H9 (cell line): ENCODE measurements around the gene MED27. TPM values are rescaled to one million over a fixed set of nuclear protein-coding genes. Genes with fewer than 3 reads are reported as not detected.
A peak's percentile ranks its signal among the peaks of the same experiment; 100 is the strongest.

Source experiments
- DNase-seq: peaks from one replicate; pipeline ENCODE4 v3.0.0-alpha.2; 2017
- H2AFZ ChIP-seq: one replicate; pipeline ENCODE4 v1.6.1; 2013; ENCODE audit warnings: mild to moderate bottlenecking, low read length, control low read depth, moderate library complexity
- H2AK5ac ChIP-seq: 2 replicates; pipeline ENCODE4 v1.6.1; 2013; ENCODE audit warnings: low read length, control low read depth, mixed read lengths; ENCODE audit not compliant: insufficient read length
- H2BK120ac ChIP-seq: one replicate; pipeline ENCODE4 v1.6.1; 2013; ENCODE audit warnings: low read depth, mild to moderate bottlenecking, low read length, control low read depth, inconsistent platforms; ENCODE audit not compliant: poor library complexity, severe bottlenecking
- H2BK12ac ChIP-seq: 2 replicates; pipeline ENCODE4 v1.6.1; 2013; ENCODE audit warnings: low read length, control low read depth, mixed read lengths, low read depth; ENCODE audit not compliant: insufficient read length
- H2BK15ac ChIP-seq: 2 replicates; pipeline ENCODE4 v1.6.1; 2013; ENCODE audit warnings: low read depth, low read length, control low read depth
- H2BK20ac ChIP-seq: one replicate; pipeline ENCODE4 v1.6.1; 2013; ENCODE audit warnings: low read depth, mild to moderate bottlenecking, low read length, control low read depth, inconsistent platforms; ENCODE audit not compliant: poor library complexity, severe bottlenecking
- H2BK5ac ChIP-seq: 2 replicates; pipeline ENCODE4 v1.6.1; 2013; ENCODE audit warnings: low read length, control low read depth, mixed read lengths; ENCODE audit not compliant: insufficient read length
- H3K14ac ChIP-seq: 2 replicates; pipeline ENCODE4 v1.6.1; 2013; ENCODE audit warnings: low read length, control low read depth; ENCODE audit not compliant: insufficient read depth
- H3K18ac ChIP-seq: 2 replicates; pipeline ENCODE4 v1.6.1; 2013; ENCODE audit warnings: low read depth, mild to moderate bottlenecking, mixed read lengths, low read length, control low read depth; ENCODE audit not compliant: insufficient read length
- H3K23ac ChIP-seq: 2 replicates; pipeline ENCODE4 v1.6.1; 2013; ENCODE audit warnings: low read length, control low read depth, mixed read lengths, low read depth; ENCODE audit not compliant: insufficient read length
- H3K23me2 ChIP-seq: 2 replicates; pipeline ENCODE4 v1.6.1; 2013; ENCODE audit warnings: low read depth, mild to moderate bottlenecking, mixed read lengths, low read length, control low read depth; ENCODE audit not compliant: insufficient read length, poor library complexity, severe bottlenecking
- H3K27ac ChIP-seq: 2 replicates; pipeline ENCODE4 v1.5.1; 2013; ENCODE audit warnings: low read length, control low read depth, mixed read lengths, low read depth; ENCODE audit not compliant: insufficient read length
- H3K27me3 ChIP-seq: 2 replicates; pipeline ENCODE4 v1.6.1; 2013; ENCODE audit warnings: low read length, control low read depth, inconsistent platforms; ENCODE audit not compliant: insufficient read depth
- H3K4ac ChIP-seq: 2 replicates; pipeline ENCODE4 v1.6.1; 2013; ENCODE audit warnings: low read depth, mild to moderate bottlenecking, control low read depth, inconsistent platforms, low read length, moderate library complexity
- H3K4me1 ChIP-seq: 2 replicates; pipeline ENCODE4 v1.6.1; 2013; ENCODE audit warnings: low read length, control low read depth, inconsistent platforms; ENCODE audit not compliant: insufficient read depth
- H3K4me2 ChIP-seq: 2 replicates; pipeline ENCODE4 v1.6.1; 2013; ENCODE audit warnings: low read length, control low read depth, mixed read lengths; ENCODE audit not compliant: insufficient read length, insufficient read depth
- H3K56ac ChIP-seq: 2 replicates; pipeline ENCODE4 v1.6.1; 2013; ENCODE audit warnings: low read depth, mild to moderate bottlenecking, mixed read lengths, low read length, control low read depth; ENCODE audit not compliant: insufficient read length
- H3K79me1 ChIP-seq: 2 replicates; pipeline ENCODE4 v1.6.1; 2013; ENCODE audit warnings: low read depth, mild to moderate bottlenecking, moderate library complexity, low read length, control low read depth, inconsistent platforms; ENCODE audit not compliant: insufficient read depth, poor library complexity, severe bottlenecking
- H3K79me2 ChIP-seq: 2 replicates; pipeline ENCODE4 v1.6.1; 2013; ENCODE audit warnings: low read length, control low read depth, inconsistent platforms; ENCODE audit not compliant: insufficient read depth
- H3K9ac ChIP-seq: 2 replicates; pipeline ENCODE4 v1.6.1; 2013; ENCODE audit warnings: low read length, control low read depth, mixed read lengths; ENCODE audit not compliant: insufficient read length; ENCODE audit errors: extremely low read depth
- H3K9me3 ChIP-seq: one replicate; pipeline ENCODE4 v1.6.1; 2013; ENCODE audit warnings: low read depth, low read length, inconsistent platforms; ENCODE audit not compliant: control insufficient read depth
- H3T11ph ChIP-seq: one replicate; pipeline ENCODE4 v1.6.1; 2013; ENCODE audit warnings: mild to moderate bottlenecking, low read length, control low read depth, inconsistent platforms
- H4K20me1 ChIP-seq: one replicate; pipeline ENCODE4 v1.6.1; 2013; ENCODE audit not compliant: control insufficient read depth, insufficient read length, insufficient read depth
- H4K5ac ChIP-seq: 2 replicates; pipeline ENCODE4 v1.6.1; 2013; ENCODE audit warnings: low read depth, mild to moderate bottlenecking, mixed read lengths, low read length, control low read depth; ENCODE audit not compliant: insufficient read length
- H4K8ac ChIP-seq: replicated peaks from 2 replicates; pipeline ENCODE4 v1.6.1; 2013; ENCODE audit warnings: low read length, control low read depth, mixed read lengths, low read depth; ENCODE audit not compliant: insufficient read length
- H4K91ac ChIP-seq: 2 replicates; pipeline ENCODE4 v1.6.1; 2013; ENCODE audit warnings: low read depth, mild to moderate bottlenecking, moderate library complexity, mixed read lengths, low read length, control low read depth; ENCODE audit not compliant: insufficient read length
- H3K27ac Mint-ChIP-seq, 3 experiments: 2 replicates in 2 of 3; 3 replicates in 1 of 3; pipeline ENCODE4 v1.8.0; 2020 to 2021; ENCODE audit warnings: mixed read lengths in 3 of 3, mild to moderate bottlenecking in 1 of 3, moderate library complexity in 1 of 3
- H3K27me3 Mint-ChIP-seq: 2 replicates; pipeline ENCODE4 v1.8.0; 2021; ENCODE audit warnings: low read depth, mild to moderate bottlenecking, moderate library complexity, mixed read lengths
- H3K36me3 Mint-ChIP-seq, 3 experiments: 2 replicates in 2 of 3; 3 replicates in 1 of 3; pipeline ENCODE4 v1.8.0; 2020 to 2021; ENCODE audit warnings: low read depth in 3 of 3, mixed read lengths in 3 of 3; ENCODE audit not compliant: insufficient read depth in 1 of 3
- H3K4me1 Mint-ChIP-seq, 2 experiments: 2 replicates each; pipeline ENCODE4 v1.8.0; 2020; ENCODE audit warnings: mixed read lengths in 2 of 2
- H3K4me3 Mint-ChIP-seq, 2 experiments: 2 replicates in 1 of 2; 3 replicates in 1 of 2; pipeline ENCODE4 v1.8.0; 2020 to 2021; ENCODE audit warnings: mild to moderate bottlenecking in 2 of 2, mixed read lengths in 2 of 2, moderate library complexity in 1 of 2
- H3K9me3 Mint-ChIP-seq, 2 experiments: 2 replicates in 1 of 2; 3 replicates in 1 of 2; pipeline ENCODE4 v1.8.0; 2020; ENCODE audit warnings: mild to moderate bottlenecking in 2 of 2, mixed read lengths in 2 of 2, moderate library complexity in 1 of 2
- WGBS: extraction: QIAGEN DNeasy Blood & Tissue Kit; methylation state at CpG from one replicate; pipeline ENCODE4 v1.1.7; 2013; ENCODE audit warnings: missing lambda C conversion rate, low lambda C conversion rate, mixed read lengths; ENCODE audit not compliant: insufficient read length; ENCODE audit errors: extremely low coverage; 5-methylcytosine and 5-hydroxymethylcytosine counted together
- total RNA-seq: library from RNA; stranded (reverse); gene quantifications from 2 replicates; pipeline ENCODE4 v1.2.1, GENCODE V29; 2021
- TF ChIP-seq, protein P1 (sequence below): fragments of 200-600 bp; sonication (generic); conservative IDR thresholded peaks from 3 replicates; pipeline ENCODE4 v1.8.0; 2021; ENCODE audit warnings: antibody characterized with exemption, mild to moderate bottlenecking

The MED27 gene
- total RNA-seq, 1 experiment from 2014 or later, result 33.5 TPM

DNA sequence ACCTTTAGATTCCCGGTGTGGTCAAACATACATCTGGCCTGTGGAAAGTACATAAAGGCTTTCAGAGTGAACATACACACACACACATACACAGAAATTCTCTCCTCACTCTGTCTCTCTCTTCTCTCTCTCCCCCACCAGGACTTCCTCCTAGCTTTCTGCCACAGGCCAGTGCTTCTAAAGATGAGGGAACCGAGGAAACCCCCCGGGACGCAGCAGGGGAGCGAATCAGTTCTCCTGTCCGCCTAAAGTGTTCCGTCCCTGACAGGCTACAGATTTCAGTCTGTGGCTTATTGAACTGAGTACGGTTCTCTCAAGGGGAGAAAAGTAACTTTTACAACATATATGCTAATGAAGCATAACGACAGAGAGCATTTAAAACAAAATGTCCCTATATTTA lies 75.8 kb downstream of the MED27 start:
- Histone ChIP-seq H3K18ac (no peak overlapping the region), H3K79me1 (no peaks in the 10 kb centered on the region), H2BK5ac (no peak overlapping the region), H3K23me2 (no peaks in the 10 kb centered on the region), H3K27me3 (no peaks in the 10 kb centered on the region), H2BK120ac (no peak overlapping the region), H2BK20ac (no peak overlapping the region), H2BK12ac (no peak overlapping the region), H2AK5ac (no peak overlapping the region), H3K56ac (no peak overlapping the region), H4K20me1 (no peaks in the 10 kb centered on the region), H4K8ac (no peak overlapping the region), H3K4me2 (no peak overlapping the region), H3K9ac (no peak overlapping the region), H3T11ph (no peak overlapping the region), H3K79me2 (no peaks in the 10 kb centered on the region), H2AFZ (no peak overlapping the region), H3K14ac (no peak overlapping the region), H3K27ac (no peak overlapping the region), H4K5ac (no peak overlapping the region), H4K91ac (no peak overlapping the region), H3K4me1 (peaks cover 16% of the 10 kb centered on the region; the same call in 1 of the 2 replicates), H2BK15ac (no peak overlapping the region), H3K9me3 (no peaks in the 10 kb centered on the region), H3K4ac (no peak overlapping the region), H3K23ac (no peak overlapping the region)
- Mint-ChIP-seq H3K27me3 (no peaks in the 10 kb centered on the region), H3K4me3 (no peak overlapping the region), H3K9me3 (no peaks in the 10 kb centered on the region), H3K4me1 (peaks cover 53 to 58% of the 10 kb centered on the region in 2 experiments), H3K27ac (peak overlapping the region in 1 of 3 experiments; percentile 28; a peak in 3 of 7 replicates), H3K36me3 (peaks cover 0 to 10% (median 6%) of the 10 kb centered on the region in 3 experiments; a peak in 3 of 7 replicates)
- WGBS, result no CpG with 5 or more reads among the region's 9 CpGs
- DNase-seq, result no peak
- TF ChIP-seq, protein P1, sequence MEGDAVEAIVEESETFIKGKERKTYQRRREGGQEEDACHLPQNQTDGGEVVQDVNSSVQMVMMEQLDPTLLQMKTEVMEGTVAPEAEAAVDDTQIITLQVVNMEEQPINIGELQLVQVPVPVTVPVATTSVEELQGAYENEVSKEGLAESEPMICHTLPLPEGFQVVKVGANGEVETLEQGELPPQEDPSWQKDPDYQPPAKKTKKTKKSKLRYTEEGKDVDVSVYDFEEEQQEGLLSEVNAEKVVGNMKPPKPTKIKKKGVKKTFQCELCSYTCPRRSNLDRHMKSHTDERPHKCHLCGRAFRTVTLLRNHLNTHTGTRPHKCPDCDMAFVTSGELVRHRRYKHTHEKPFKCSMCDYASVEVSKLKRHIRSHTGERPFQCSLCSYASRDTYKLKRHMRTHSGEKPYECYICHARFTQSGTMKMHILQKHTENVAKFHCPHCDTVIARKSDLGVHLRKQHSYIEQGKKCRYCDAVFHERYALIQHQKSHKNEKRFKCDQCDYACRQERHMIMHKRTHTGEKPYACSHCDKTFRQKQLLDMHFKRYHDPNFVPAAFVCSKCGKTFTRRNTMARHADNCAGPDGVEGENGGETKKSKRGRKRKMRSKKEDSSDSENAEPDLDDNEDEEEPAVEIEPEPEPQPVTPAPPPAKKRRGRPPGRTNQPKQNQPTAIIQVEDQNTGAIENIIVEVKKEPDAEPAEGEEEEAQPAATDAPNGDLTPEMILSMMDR, result no peak
